ENCODE results near the gene PKP1. TPM values are rescaled to one million over a fixed set of nuclear protein-coding genes. Genes with fewer than 3 reads are reported as not detected.

The PKP1 gene
- polyA plus RNA-seq, 1 donor (not counting 4 experiments of a cell fraction or from before 2014, with no cell fraction given): 169 TPM

GRCh38 chr1:201377611-201378092 is 94.3 kb downstream of the PKP1 start, which contains the start of gene TNNT2:
Gene TNNT2 (minus strand): TSS chr1:201377680. CDS start chr1:201373254, 4,426 bp downstream.
- DNase-seq (ENCODE audit: low read depth, low spot score) (no peak), FAIRE-seq (no peak)
- H3K27me3 ChIP-seq (ENCODE audit: control insufficient read depth, extremely low read depth, insufficient read depth, low read length): peaks cover 37% of the 10 kb centered on the region
- no peaks in the 10 kb centered on the region for H3K9me3 ChIP-seq (ENCODE audit: control insufficient read depth, low read depth, low read length)
- no peak within 1 kb of the TSS for H3K9ac ChIP-seq (ENCODE audit: control insufficient read depth, extremely low read depth, insufficient read depth, low read length)
- peaks cover 2% of the 10 kb centered on the region for H4K20me1 ChIP-seq (ENCODE audit: control insufficient read depth, extremely low read depth, insufficient read depth, low read length)
- no peak within 1 kb of the TSS for H3K4me2 ChIP-seq (ENCODE audit: control insufficient read depth, extremely low read depth, insufficient read depth, low read depth, low read length)
- TF ChIP-seq EZH2 (IDR thresholded peaks at IDR 0.05; ENCODE audit: low read length): no peak
- no peak for TF ChIP-seq CTCF (optimal IDR thresholded peaks at IDR 0.05 in 1 of 3, IDR thresholded peaks at IDR 0.05 in 1 of 3, conservative IDR thresholded peaks at IDR 0.05 in 1 of 3; ENCODE audit: extremely low read depth in 1 of 3, insufficient read depth in 2 of 3, low read length in 3 of 3)
- H3K27ac ChIP-seq (ENCODE audit: control insufficient read depth, insufficient read depth, low read length): no peak within 1 kb of the TSS
- no peak within 1 kb of the TSS for H2AFZ ChIP-seq (ENCODE audit: control insufficient read depth, low read length)
- dilution Hi-C loops (cut with MboI; ENCODE audit: extremely low pct_ligation_motif_present, low sequenced_read_pairs): no loop called here
- H3K9me1 ChIP-seq (ENCODE audit: control insufficient read depth, extremely low read depth, insufficient read depth, low read length): no peaks in the 10 kb centered on the region
- no peaks in the 10 kb centered on the region for H3K4me1 ChIP-seq (ENCODE audit: control insufficient read depth, extremely low read depth, insufficient read depth, low read length)
- peaks cover 9 to 13% of the 10 kb centered on the region in 2 experiments for H3K36me3 ChIP-seq (ENCODE audit: control insufficient read depth in 2 of 2, extremely low read depth in 1 of 2, insufficient read depth in 2 of 2, low read length in 2 of 2)
- no peak within 1 kb of the TSS for H3K4me3 ChIP-seq (ENCODE audit: control insufficient read depth in 2 of 3, extremely low read depth in 1 of 3, insufficient read depth in 2 of 3, low read depth in 1 of 3, low read length in 3 of 3)
- H3K79me2 ChIP-seq (ENCODE audit: control insufficient read depth, insufficient read depth, low read length): no peaks in the 10 kb centered on the region

GRCh38 chr1:201378804-201379203 is 95.5 kb downstream of the PKP1 start:
- no peak for DNase-seq (ENCODE audit: low read depth, low spot score)
- Histone ChIP-seq H3K9me1 (ENCODE audit: control insufficient read depth, extremely low read depth, insufficient read depth, low read length) (no peaks in the 10 kb centered on the region), H3K27ac (ENCODE audit: control insufficient read depth, insufficient read depth, low read length) (no peak overlapping the region), H2AFZ (ENCODE audit: control insufficient read depth, low read length) (no peak overlapping the region), H4K20me1 (ENCODE audit: control insufficient read depth, extremely low read depth, insufficient read depth, low read length) (peaks cover 3% of the 10 kb centered on the region), H3K79me2 (ENCODE audit: control insufficient read depth, insufficient read depth, low read length) (no peaks in the 10 kb centered on the region), H3K4me1 (ENCODE audit: control insufficient read depth, extremely low read depth, insufficient read depth, low read length) (peaks cover 5% of the 10 kb centered on the region), H3K27me3 (ENCODE audit: control insufficient read depth, extremely low read depth, insufficient read depth, low read length) (peaks cover 26% of the 10 kb centered on the region), H3K36me3 (ENCODE audit: control insufficient read depth in 2 of 2, extremely low read depth in 1 of 2, insufficient read depth in 2 of 2, low read length in 2 of 2) (peaks cover 19 to 25% of the 10 kb centered on the region in 2 experiments), H3K4me3 (ENCODE audit: control insufficient read depth in 2 of 3, extremely low read depth in 1 of 3, insufficient read depth in 2 of 3, low read depth in 1 of 3, low read length in 3 of 3) (no peak overlapping the region), H3K9me3 (ENCODE audit: control insufficient read depth, low read depth, low read length) (no peaks in the 10 kb centered on the region), H3K9ac (ENCODE audit: control insufficient read depth, extremely low read depth, insufficient read depth, low read length) (no peak overlapping the region), H3K4me2 (ENCODE audit: control insufficient read depth, extremely low read depth, insufficient read depth, low read depth, low read length) (no peak overlapping the region)
- dilution Hi-C loops (cut with MboI; ENCODE audit: extremely low pct_ligation_motif_present, low sequenced_read_pairs): no loop called here
- FAIRE-seq: no peak
- no peak for TF ChIP-seq EZH2 (IDR thresholded peaks at IDR 0.05; ENCODE audit: low read length)

- Histone ChIP-seq H3K9me1 (ENCODE audit: control insufficient read depth, extremely low read depth, insufficient read depth, low read length) (no peaks in the 10 kb centered on the region), H3K27ac (ENCODE audit: control insufficient read depth, insufficient read depth, low read length) (no peak overlapping the region), H3K4me3 (ENCODE audit: control insufficient read depth in 2 of 3, extremely low read depth in 1 of 3, insufficient read depth in 2 of 3, low read depth in 1 of 3, low read length in 3 of 3) (no peak overlapping the region), H3K4me2 (ENCODE audit: control insufficient read depth, extremely low read depth, insufficient read depth, low read depth, low read length) (no peak overlapping the region), H3K79me2 (ENCODE audit: control insufficient read depth, insufficient read depth, low read length) (no peaks in the 10 kb centered on the region), H3K27me3 (ENCODE audit: control insufficient read depth, extremely low read depth, insufficient read depth, low read length) (peaks cover 18% of the 10 kb centered on the region), H2AFZ (ENCODE audit: control insufficient read depth, low read length) (no peak overlapping the region), H3K9ac (ENCODE audit: control insufficient read depth, extremely low read depth, insufficient read depth, low read length) (no peak overlapping the region), H3K9me3 (ENCODE audit: control insufficient read depth, low read depth, low read length) (no peaks in the 10 kb centered on the region), H4K20me1 (ENCODE audit: control insufficient read depth, extremely low read depth, insufficient read depth, low read length) (peaks cover 9% of the 10 kb centered on the region), H3K36me3 (ENCODE audit: control insufficient read depth in 2 of 2, extremely low read depth in 1 of 2, insufficient read depth in 2 of 2, low read length in 2 of 2) (peaks cover 22 to 32% of the 10 kb centered on the region in 2 experiments), H3K4me1 (ENCODE audit: control insufficient read depth, extremely low read depth, insufficient read depth, low read length) (peaks cover 14% of the 10 kb centered on the region)
- TF ChIP-seq EZH2 (IDR thresholded peaks at IDR 0.05; ENCODE audit: low read length): no peak
- no peak for TF ChIP-seq CTCF (optimal IDR thresholded peaks at IDR 0.05 in 1 of 3, IDR thresholded peaks at IDR 0.05 in 1 of 3, conservative IDR thresholded peaks at IDR 0.05 in 1 of 3; ENCODE audit: extremely low read depth in 1 of 3, insufficient read depth in 2 of 3, low read length in 3 of 3)
- DNase-seq (ENCODE audit: low read depth, low spot score) (no peak), FAIRE-seq (no peak)
- dilution Hi-C loops (cut with MboI; ENCODE audit: extremely low pct_ligation_motif_present, low sequenced_read_pairs): no loop called here
These were observed 96.5 kb downstream of the PKP1 start for GRCh38 chr1:201379733-201380242.
